Lower lobe of right lung (tissue), 2 donors: ENCODE data around the gene LUZP1. TPM values are rescaled to one million over a fixed set of nuclear protein-coding genes. Genes with fewer than 3 reads are reported as not detected.

ENCODE experiments used
- ATAC-seq, 2 donors: fragments of 200-7000 bp; cut with Tn5 transposase; one replicate each; pipeline ENCODE4 v1.9.1; 2020 to 2022; ENCODE audit warnings: mild to moderate bottlenecking in 2 of 2, moderate library complexity in 2 of 2
- DNase-seq: peaks from one replicate; pipeline ENCODE4 v3.0.0-alpha.2; 2020
- H3K27ac ChIP-seq: fragments of 200-600 bp; one replicate; pipeline ENCODE4 v1.8.0; 2022
- H3K27me3 ChIP-seq: fragments of 200-600 bp; one replicate; pipeline ENCODE4 v1.8.0; 2022; ENCODE audit warnings: low read depth
- H3K36me3 ChIP-seq: fragments of 200-600 bp; one replicate; pipeline ENCODE4 v1.8.0; 2022; ENCODE audit warnings: mild to moderate bottlenecking
- H3K4me1 ChIP-seq: fragments of 200-600 bp; one replicate; pipeline ENCODE4 v1.8.0; 2022
- H3K4me3 ChIP-seq: fragments of 200-600 bp; one replicate; pipeline ENCODE4 v1.8.0; 2022; ENCODE audit warnings: mild to moderate bottlenecking
- H3K9me3 ChIP-seq: fragments of 200-600 bp; one replicate; pipeline ENCODE4 v1.8.0; 2022
- CTCF ChIP-seq: fragments of 200-600 bp; IDR thresholded peaks from one replicate; pipeline ENCODE4 v1.8.0; 2022; ENCODE audit warnings: antibody characterized with exemption, mild to moderate bottlenecking
- intact Hi-C: fragments of 100-400 bp; cut with DNase I; formaldehyde crosslinking; loops from one replicate; pipeline ENCODE4 v1.11.0; 2022
- total RNA-seq: library from RNA; stranded (reverse); fragmentation: NEBNext Ultra II Directional; extraction: Animal tissue kit (Norgen Biotek cat#: 25700); gene quantifications from one replicate; pipeline ENCODE4 v1.2.1, GENCODE V29; 2021
- donor health status: DM: no; HTN: yes; CAD: no; lungs with severe emphysema.

The LUZP1 gene
- total RNA-seq, 1 donor from 2014 or later = 32.5 TPM

GRCh38 chr1:23065385-23065784, 103.3 kb downstream of the LUZP1 start:
- Histone ChIP-seq H3K27ac (no peak overlapping the region), H3K9me3 (no peaks in the 10 kb centered on the region), H3K4me3 (no peak overlapping the region), H3K27me3 (no peaks in the 10 kb centered on the region), H3K36me3 (peaks cover 92% of the 10 kb centered on the region), H3K4me1 (no peaks in the 10 kb centered on the region)
- intact Hi-C loops = no loop called here
- DNase-seq (no peak), ATAC-seq (no peak)
- TF ChIP-seq CTCF = no peak

- H3K4me3 ChIP-seq = no peak overlapping the region
Measured at GRCh38 chr1:23062271-23062670, 106.4 kb downstream of the LUZP1 start.

GRCh38 chr1:23057301-23057700, 111.4 kb downstream of the LUZP1 start:
- intact Hi-C loops = no loop called here
- Histone ChIP-seq H3K9me3 (no peaks in the 10 kb centered on the region), H3K4me1 (no peaks in the 10 kb centered on the region), H3K27me3 (no peaks in the 10 kb centered on the region), H3K36me3 (peaks cover 82% of the 10 kb centered on the region), H3K4me3 (no peak overlapping the region), H3K27ac (no peak overlapping the region)
- no peak for DNase-seq
- ATAC-seq = no peak
- TF ChIP-seq CTCF = no peak

More at GRCh38 chr1:23062271-23062670, 106.4 kb downstream of the LUZP1 start:
- DNase-seq = no peak
- H3K27ac ChIP-seq = no peak overlapping the region
- no peak for TF ChIP-seq CTCF
- H3K9me3 ChIP-seq = no peaks in the 10 kb centered on the region
- H3K4me1 ChIP-seq = no peaks in the 10 kb centered on the region
- intact Hi-C loops = no loop called here
- ATAC-seq = no peak
- H3K27me3 ChIP-seq = no peaks in the 10 kb centered on the region
- peaks cover 92% of the 10 kb centered on the region for H3K36me3 ChIP-seq

GRCh38 chr1:23051290-23051909, 117.3 kb downstream of the LUZP1 start:
- no peak for TF ChIP-seq CTCF
- Histone ChIP-seq H3K27me3 (no peaks in the 10 kb centered on the region), H3K9me3 (no peaks in the 10 kb centered on the region), H3K4me1 (no peaks in the 10 kb centered on the region), H3K4me3 (no peak overlapping the region), H3K27ac (no peak overlapping the region), H3K36me3 (peaks cover 34% of the 10 kb centered on the region)
- intact Hi-C loops = no loop called here
- DNase-seq (no peak), ATAC-seq (no peak)

GRCh38 chr1:23050201-23050600, 118.5 kb downstream of the LUZP1 start:
- ATAC-seq = no peak
- Histone ChIP-seq H3K27ac (no peak overlapping the region), H3K4me3 (no peak overlapping the region), H3K27me3 (no peaks in the 10 kb centered on the region), H3K9me3 (no peaks in the 10 kb centered on the region), H3K36me3 (peaks cover 25% of the 10 kb centered on the region), H3K4me1 (no peaks in the 10 kb centered on the region)
- intact Hi-C loops = no loop called here
- no peak for DNase-seq
- no peak for TF ChIP-seq CTCF
